HEK293 (cell line): ENCODE results near the gene HIKESHI.

ENCODE experiments used
- CTCF ChIA-PET: fragments of 350-600 bp; formaldehyde crosslinking; extraction: SDS; loops from one replicate; lab custom pipeline; 2021; ENCODE audit warnings: antibody characterized with exemption; lab: Yijun Ruan, JAX
- POLR2A ChIA-PET: fragments of 300-600 bp; formaldehyde crosslinking; extraction: SDS; loops from one replicate; lab custom pipeline; 2020; ENCODE audit warnings: antibody characterized with exemption, inconsistent platforms; lab: Yijun Ruan, JAX
- H3K27ac ChIP-seq: fragments of 200-500 bp; sonication (Bioruptor generic); 2 replicates; pipeline ENCODE4 v1.5.1; 2014; ENCODE audit warnings: low read depth, low read length, control low read depth, inconsistent platforms; ENCODE audit errors: extremely low read depth
- H3K36me3 ChIP-seq, 2 experiments: fragments of 200-500 bp in 1 of 2; sonication (Bioruptor generic) in 1 of 2; 1 replicate in 1 of 2; 2 replicates in 1 of 2; pipeline ENCODE4 v1.5.1; 2014 to 2017; ENCODE audit warnings: inconsistent platforms in 2 of 2, low read length in 2 of 2; ENCODE audit not compliant: control insufficient read depth in 2 of 2, insufficient read depth in 1 of 2
- H3K4me1 ChIP-seq: fragments of 200-500 bp; sonication (Bioruptor generic); 2 replicates; pipeline ENCODE4 v1.5.1; 2014; ENCODE audit warnings: mild to moderate bottlenecking, low read length, inconsistent platforms; ENCODE audit not compliant: control insufficient read depth, insufficient read depth
- H3K4me3 ChIP-seq: 2 replicates; pipeline ENCODE4 v1.5.1; 2011; ENCODE audit warnings: low read depth, mild to moderate bottlenecking, control low read depth, low read length, moderate library complexity
- H3K9me3 ChIP-seq: fragments of 200-500 bp; sonication (Bioruptor generic); 2 replicates; pipeline ENCODE4 v1.5.1; 2014; ENCODE audit warnings: low read depth, low read length, inconsistent platforms; ENCODE audit not compliant: control insufficient read depth, insufficient read depth
- AEBP2 ChIP-seq: fragments of 450-650 bp; formaldehyde crosslinking; IDR thresholded peaks from 2 replicates; pipeline ENCODE4 v1.5.1; 2016; ENCODE audit warnings: missing biosample characterization, missing genetic modification characterization, borderline replicate concordance
- PBX3 ChIP-seq: sonication (generic); formaldehyde crosslinking; IDR thresholded peaks from 2 replicates; pipeline ENCODE4 v1.8.1; 2022; ENCODE audit warnings: mild to moderate bottlenecking, moderate library complexity, missing genetic modification reagents
- PRDM10 ChIP-seq: fragments of 450-650 bp; formaldehyde crosslinking; IDR thresholded peaks from 2 replicates; pipeline ENCODE4 v1.5.1; 2016; ENCODE audit warnings: missing biosample characterization, missing genetic modification characterization
- SP7 ChIP-seq: fragments of 450-650 bp; formaldehyde crosslinking; IDR thresholded peaks from 2 replicates; pipeline ENCODE4 v1.5.1; 2016; ENCODE audit warnings: missing biosample characterization, missing genetic modification characterization
- ZBTB17 ChIP-seq: fragments of 450-650 bp; formaldehyde crosslinking; IDR thresholded peaks from 2 replicates; pipeline ENCODE4 v1.5.1; 2016; ENCODE audit warnings: missing biosample characterization, missing genetic modification characterization
- ZBTB49 ChIP-seq: fragments of 450-650 bp; formaldehyde crosslinking; IDR thresholded peaks from 2 replicates; pipeline ENCODE4 v1.5.1; 2016; ENCODE audit warnings: missing biosample characterization, missing genetic modification characterization, low read depth
- ZNF280C ChIP-seq: fragments of 450-650 bp; formaldehyde crosslinking; IDR thresholded peaks from 2 replicates; pipeline ENCODE4 v1.5.1; 2016; ENCODE audit warnings: missing biosample characterization, missing genetic modification characterization
- ZNF311 ChIP-seq: fragments of 450-650 bp; formaldehyde crosslinking; IDR thresholded peaks from 2 replicates; pipeline ENCODE4 v1.5.1; 2017; ENCODE audit warnings: missing biosample characterization, missing genetic modification characterization, borderline replicate concordance
- ZNF391 ChIP-seq: fragments of 450-650 bp; formaldehyde crosslinking; IDR thresholded peaks from 2 replicates; pipeline ENCODE4 v1.5.1; 2016; ENCODE audit warnings: low read depth, missing biosample characterization, missing genetic modification characterization, borderline replicate concordance
- ZNF426 ChIP-seq: fragments of 450-650 bp; formaldehyde crosslinking; IDR thresholded peaks from 2 replicates; pipeline ENCODE4 v1.5.1; 2017; ENCODE audit warnings: missing biosample characterization, missing genetic modification characterization, mild to moderate bottlenecking, inconsistent platforms, moderate library complexity
- ZNF510 ChIP-seq: fragments of 450-650 bp; formaldehyde crosslinking; IDR thresholded peaks from 2 replicates; pipeline ENCODE4 v1.5.1; 2018; ENCODE audit warnings: mild to moderate bottlenecking, missing genetic modification characterization, missing biosample characterization; ENCODE audit not compliant: insufficient replicate concordance
- ZNF548 ChIP-seq: fragments of 450-650 bp; formaldehyde crosslinking; IDR thresholded peaks from 2 replicates; pipeline ENCODE4 v1.5.1; 2016; ENCODE audit warnings: missing biosample characterization, missing genetic modification characterization
- ZNF660 ChIP-seq: fragments of 450-650 bp; IDR thresholded peaks from 2 replicates; pipeline ENCODE4 v1.5.1; 2018; ENCODE audit warnings: missing biosample characterization, mild to moderate bottlenecking, missing genetic modification characterization
- ZNF704 ChIP-seq: fragments of 450-650 bp; formaldehyde crosslinking; IDR thresholded peaks from 2 replicates; pipeline ENCODE4 v1.5.1; 2016; ENCODE audit warnings: missing biosample characterization, missing genetic modification characterization
- ZNF707 ChIP-seq: fragments of 450-650 bp; formaldehyde crosslinking; IDR thresholded peaks from 2 replicates; pipeline ENCODE4 v1.5.1; 2016; ENCODE audit warnings: missing biosample characterization, missing genetic modification characterization
- ZSCAN18 ChIP-seq: fragments of 450-650 bp; formaldehyde crosslinking; IDR thresholded peaks from 2 replicates; pipeline ENCODE4 v1.5.1; 2016; ENCODE audit warnings: missing biosample characterization, missing genetic modification characterization
- ZSCAN30 ChIP-seq: fragments of 450-650 bp; IDR thresholded peaks from 2 replicates; pipeline ENCODE4 v1.5.1; 2018; ENCODE audit warnings: missing biosample characterization, mild to moderate bottlenecking, missing genetic modification characterization, moderate library complexity

HIKESHI gene

GRCh38 chr11:86337227-86337626 is 35.2 kb downstream of the HIKESHI start (continued):
- no peak for TF ChIP-seq PRDM10 (tag by site-specific recombination)
- no peak for TF ChIP-seq AEBP2 (tag by site-specific recombination)
- TF ChIP-seq ZNF660 (tag by site-specific recombination): no peak
- TF ChIP-seq SP7 (tag by site-specific recombination): no peak

- POLR2A ChIA-PET: no interaction called here
- no peak overlapping the region for H3K27ac ChIP-seq
- peaks cover 5 to 27% of the 10 kb centered on the region in 2 experiments; a peak in 2 of 3 replicates for H3K36me3 ChIP-seq
- no peaks in the 10 kb centered on the region for H3K4me1 ChIP-seq
- H3K4me3 ChIP-seq: no peak overlapping the region
- TF ChIP-seq ZSCAN30 (no peak), ZNF391 (tag by site-specific recombination) (no peak), ZBTB17 (no peak), ZSCAN18 (no peak), ZNF510 (tag by site-specific recombination) (no peak), ZBTB49 (no peak), ZNF311 (tag by site-specific recombination) (no peak), ZNF426 (tag by site-specific recombination) (no peak), ZNF707 (tag by site-specific recombination) (no peak)
- CTCF ChIA-PET: interaction anchor here (0.6 kb wide), 1 partner anchor 1761 kb away, joined by 3 read pairs; no protein-coding TSS in a partner anchor
- H3K9me3 ChIP-seq: no peaks in the 10 kb centered on the region
Measured at GRCh38 chr11:86341382-86341781, 39.3 kb downstream of the HIKESHI start.

- no peaks in the 10 kb centered on the region for H3K4me1 ChIP-seq
- TF ChIP-seq ZNF704 (tag by site-specific recombination) (no peak), ZNF548 (no peak), ZNF280C (tag by site-specific recombination) (no peak), PBX3 (CRISPR knock-in tag) (no peak)
- TF ChIP-seq, all 188 proteins: peak for 0
- ChIA-PET POLR2A (no interaction called here), CTCF (interaction anchor here (0.7 to 0.8 kb wide), 4 partner anchors 10 to 576 kb away, joined by 3 to 10 read pairs (median 4); partner anchors contain the start of gene CCDC83)
- H3K36me3 ChIP-seq: peaks cover 0 to 11% of the 10 kb centered on the region in 2 experiments; a peak in 1 of 3 replicates
- no peak overlapping the region for H3K4me3 ChIP-seq
- H3K27ac ChIP-seq: no peak overlapping the region
- H3K9me3 ChIP-seq: no peaks in the 10 kb centered on the region
Measured at GRCh38 chr11:86346513-86346912, 44.5 kb downstream of the HIKESHI start.
